TTC549 (cell line): ENCODE data around the gene OR4N2.
"Not testable (repeated sequence)": the region's sequence is repeated elsewhere in the genome, so short reads cannot be mapped to it uniquely, and the experiment has no call there.

Source experiments
- FAIRE-seq: peaks from 2 replicates; lab custom pipeline; 2012; peaks lifted over from hg19 to GRCh38; lab: Jason Lieb, UNC

The OR4N2 gene

GRCh38 chr14:19834203-19834848, 30.8 kb downstream of the OR4N2 start:
- FAIRE-seq: not testable (repeated sequence)

GRCh38 chr14:19838433-19838832, 34.9 kb downstream of the OR4N2 start:
- FAIRE-seq: no peak

- no peak for FAIRE-seq
Observed at GRCh38 chr14:19851365-19851764, 47.8 kb downstream of the OR4N2 start.

GRCh38 chr14:19866061-19866669, 62.6 kb downstream of the OR4N2 start:
- FAIRE-seq: not testable (repeated sequence)

- FAIRE-seq: no peak
Observed at GRCh38 chr14:19873178-19873577, 69.6 kb downstream of the OR4N2 start.

GRCh38 chr14:19874842-19875241, 71.3 kb downstream of the OR4N2 start, which contains the start of gene OR4K2:
Gene OR4K2 (plus strand): TSS chr14:19875142. CDS start chr14:19876268, 1,126 bp downstream.
- no peak for FAIRE-seq

GRCh38 chr14:19878029-19878642, 74.6 kb downstream of the OR4N2 start:
- peak; percentile 97 for FAIRE-seq
